Epithelial cell of proximal tubule (primary cell): ENCODE results near the gene LIMK2. TPM values are rescaled to one million over a fixed set of nuclear protein-coding genes. Genes with fewer than 3 reads are reported as not detected.

Experiments
- DNase-seq: peaks from one replicate; pipeline ENCODE4 v3.0.0-alpha.2; 2011; ENCODE audit warnings: low read depth
- H3K4me3 ChIP-seq: 2 replicates; pipeline ENCODE4 v1.5.1; 2011; ENCODE audit warnings: low read depth, mild to moderate bottlenecking, low read length
- total RNA-seq: library from RNA; depleted of rRNA; stranded (reverse); fragments of >200 nt; gene quantifications from 2 replicates; pipeline ENCODE4 v1.2.3, GENCODE V29; 2015
- TF ChIP-seq, protein P1 (sequence below): conservative IDR thresholded peaks from 2 replicates; pipeline ENCODE4 v1.5.1; 2012; ENCODE audit warnings: low read depth, mild to moderate bottlenecking, low read length

The LIMK2 gene
- total RNA-seq, 1 donor from 2014 or later = 26.5 TPM

GRCh38 chr22:31290494-31291471, 78.7 kb downstream of the LIMK2 start:
- TF ChIP-seq, protein P1, sequence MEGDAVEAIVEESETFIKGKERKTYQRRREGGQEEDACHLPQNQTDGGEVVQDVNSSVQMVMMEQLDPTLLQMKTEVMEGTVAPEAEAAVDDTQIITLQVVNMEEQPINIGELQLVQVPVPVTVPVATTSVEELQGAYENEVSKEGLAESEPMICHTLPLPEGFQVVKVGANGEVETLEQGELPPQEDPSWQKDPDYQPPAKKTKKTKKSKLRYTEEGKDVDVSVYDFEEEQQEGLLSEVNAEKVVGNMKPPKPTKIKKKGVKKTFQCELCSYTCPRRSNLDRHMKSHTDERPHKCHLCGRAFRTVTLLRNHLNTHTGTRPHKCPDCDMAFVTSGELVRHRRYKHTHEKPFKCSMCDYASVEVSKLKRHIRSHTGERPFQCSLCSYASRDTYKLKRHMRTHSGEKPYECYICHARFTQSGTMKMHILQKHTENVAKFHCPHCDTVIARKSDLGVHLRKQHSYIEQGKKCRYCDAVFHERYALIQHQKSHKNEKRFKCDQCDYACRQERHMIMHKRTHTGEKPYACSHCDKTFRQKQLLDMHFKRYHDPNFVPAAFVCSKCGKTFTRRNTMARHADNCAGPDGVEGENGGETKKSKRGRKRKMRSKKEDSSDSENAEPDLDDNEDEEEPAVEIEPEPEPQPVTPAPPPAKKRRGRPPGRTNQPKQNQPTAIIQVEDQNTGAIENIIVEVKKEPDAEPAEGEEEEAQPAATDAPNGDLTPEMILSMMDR = no peak
- DNase-seq = no peak
- peak overlapping the region; percentile 70 for H3K4me3 ChIP-seq

DNA sequence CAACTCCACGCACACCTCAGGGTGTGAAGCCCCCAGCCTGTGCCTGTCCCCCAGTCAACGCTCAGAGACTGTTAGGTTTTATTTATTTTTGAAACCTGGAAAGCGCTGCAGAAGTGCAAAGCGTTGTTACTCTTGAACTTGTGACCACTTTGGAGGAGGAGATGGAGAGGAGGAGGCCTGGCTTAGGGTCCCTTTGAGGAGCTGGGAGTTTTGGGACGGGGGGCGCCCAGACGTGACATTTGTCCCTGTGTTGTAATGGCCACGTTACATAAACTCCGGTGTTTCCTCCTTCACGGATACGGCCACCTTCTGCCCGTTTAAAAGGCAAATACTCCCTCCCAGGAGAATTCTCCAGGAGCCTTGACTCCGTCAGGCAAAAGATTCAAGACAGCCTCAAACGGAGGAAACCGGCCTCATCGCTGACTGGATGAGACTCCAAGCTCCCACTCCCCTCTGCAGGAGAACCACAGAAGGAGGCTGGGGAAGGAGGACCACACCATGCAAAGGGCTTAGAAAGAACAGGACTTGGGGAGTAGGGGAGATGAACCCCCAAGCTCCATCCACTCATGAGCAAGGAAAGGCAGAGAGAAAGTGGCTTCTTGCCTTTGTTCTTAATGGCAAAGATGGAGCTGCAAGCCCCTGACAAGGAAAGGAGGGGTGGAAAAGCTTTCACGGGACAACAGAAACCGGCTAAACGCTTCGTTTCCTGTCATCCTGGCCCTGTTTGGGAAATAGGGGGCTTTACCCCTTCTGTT, 79.6 kb downstream of the LIMK2 start:
- H3K4me3 ChIP-seq = peak overlapping the region; percentile 70
- TF ChIP-seq, protein P1 = no peak
- DNase-seq = no peak

- peak within 1 kb of the TSS; percentile 70 for H3K4me3 ChIP-seq
- no peak for DNase-seq
- TF ChIP-seq, protein P1 = peak; percentile 52
Measured at GRCh38 chr22:31292236-31292989, 80.3 kb downstream of the LIMK2 start, which contains the start of gene PIK3IP1. TSS of gene PIK3IP1 (minus strand) at chr22:31292488. CDS start at chr22:31292344, 144 bp downstream.

DNA sequence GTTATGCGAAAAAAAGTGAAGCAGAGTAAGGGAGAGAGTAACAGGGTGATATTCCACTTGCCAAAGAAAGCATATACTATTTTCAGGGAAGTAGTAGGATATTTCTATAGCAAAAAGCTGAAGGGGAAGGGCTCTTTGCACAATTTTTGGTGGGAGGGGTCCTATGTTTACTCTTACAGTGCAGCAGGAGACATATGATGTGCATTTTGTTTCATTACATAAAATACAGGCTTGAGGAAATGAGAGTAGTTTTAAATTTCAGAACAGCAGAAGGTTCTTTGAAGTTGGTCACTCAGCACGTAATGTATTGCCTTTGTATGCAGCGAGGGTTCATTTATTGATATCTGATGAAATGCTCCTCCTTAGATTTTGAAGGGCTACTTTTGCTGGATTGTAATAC, 83.3 kb downstream of the LIMK2 start:
- TF ChIP-seq, protein P1 = no peak
- H3K4me3 ChIP-seq = no peak overlapping the region
- no peak for DNase-seq

DNA sequence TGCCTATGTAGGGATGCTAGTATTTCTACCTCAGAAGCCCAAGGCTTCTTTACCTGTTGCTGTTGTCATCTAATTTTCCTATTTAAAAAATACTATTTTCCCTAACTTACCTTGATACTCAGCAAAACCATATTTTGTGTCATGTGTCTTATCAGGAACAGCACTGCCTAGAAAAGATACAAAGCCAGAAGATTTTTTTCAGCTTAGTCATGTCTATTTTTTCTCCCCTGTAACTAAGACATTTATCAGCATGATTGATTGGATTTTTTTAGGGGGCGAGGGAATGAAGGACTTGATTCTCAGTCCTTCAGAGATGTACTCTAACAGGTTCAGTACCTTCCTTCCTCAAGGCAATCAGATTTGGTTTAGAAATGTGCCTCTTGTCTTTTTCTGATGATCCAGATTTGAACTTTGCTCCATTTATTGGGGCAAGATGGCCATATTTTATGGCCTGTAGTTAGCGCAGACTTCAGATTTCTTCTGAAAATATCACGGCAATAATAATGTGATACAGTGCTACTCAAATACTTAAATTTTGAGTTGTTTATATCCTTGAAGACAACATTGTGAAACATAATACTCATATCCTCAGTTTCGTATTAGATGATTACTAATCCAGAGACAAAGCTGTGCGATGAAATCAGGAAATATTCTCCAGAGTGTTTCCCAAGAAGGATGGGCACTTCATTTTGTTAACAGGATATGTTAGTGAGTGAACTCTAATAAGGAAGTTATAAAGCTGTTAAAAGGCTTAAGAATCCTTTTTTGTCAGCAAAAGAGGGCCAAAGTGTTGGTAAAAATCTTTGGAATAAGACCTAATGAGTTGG, 83.9 kb downstream of the LIMK2 start:
- no peak for DNase-seq

More for the DNA sequence above, 83.9 kb downstream of the LIMK2 start:
- H3K4me3 ChIP-seq = no peak overlapping the region
- TF ChIP-seq, protein P1 = no peak
